IPS-NIHi7 (cell line): ENCODE measurements around the gene PPFIBP2.

Source experiments
- DNase-seq: peaks from one replicate; pipeline ENCODE4 v3.0.0; 2012; ENCODE audit warnings: mixed read lengths; ENCODE audit errors: extremely low spot score

The PPFIBP2 gene

DNA sequence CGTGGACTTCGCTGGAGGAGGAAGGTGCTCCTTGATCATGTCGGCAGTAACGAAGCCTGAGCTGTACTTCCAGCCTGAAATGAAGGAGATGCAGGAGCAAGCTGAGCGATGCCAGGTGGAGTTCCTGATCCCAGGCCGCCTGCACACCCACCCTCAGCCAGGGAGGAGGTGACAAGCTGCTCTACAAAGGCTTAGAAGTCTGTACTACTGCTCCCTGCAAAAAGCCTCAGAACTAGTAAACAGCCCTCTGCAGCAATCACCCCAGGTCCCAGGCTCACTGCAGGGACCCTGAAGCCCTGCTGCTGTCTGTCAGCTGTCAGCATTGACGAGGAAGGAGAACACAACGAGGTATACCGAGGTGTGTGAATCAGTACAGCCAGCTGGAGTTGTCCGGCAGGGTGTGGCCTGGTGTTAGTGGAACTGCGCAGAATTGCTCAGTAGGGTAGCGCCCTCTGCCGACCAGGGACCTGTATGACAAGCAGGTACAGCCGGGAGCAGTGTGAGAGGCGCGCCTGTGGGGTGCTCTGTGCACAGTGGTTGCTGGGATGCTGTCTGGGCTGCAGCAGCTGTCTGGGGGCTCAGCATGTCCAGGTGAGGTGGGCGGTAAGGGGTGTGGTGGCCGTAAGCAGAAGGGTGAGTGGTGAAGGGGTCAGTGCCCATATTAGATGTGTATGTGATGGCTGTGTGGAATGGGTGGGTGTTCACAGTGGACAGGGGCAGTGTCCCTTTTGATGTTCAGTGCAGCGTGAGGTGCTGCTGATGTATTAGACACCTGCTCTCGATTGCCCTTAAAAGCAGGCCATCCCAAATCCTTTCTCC, 151.9 kb downstream of the PPFIBP2 start:
- DNase-seq = peak; percentile 90

DNA sequence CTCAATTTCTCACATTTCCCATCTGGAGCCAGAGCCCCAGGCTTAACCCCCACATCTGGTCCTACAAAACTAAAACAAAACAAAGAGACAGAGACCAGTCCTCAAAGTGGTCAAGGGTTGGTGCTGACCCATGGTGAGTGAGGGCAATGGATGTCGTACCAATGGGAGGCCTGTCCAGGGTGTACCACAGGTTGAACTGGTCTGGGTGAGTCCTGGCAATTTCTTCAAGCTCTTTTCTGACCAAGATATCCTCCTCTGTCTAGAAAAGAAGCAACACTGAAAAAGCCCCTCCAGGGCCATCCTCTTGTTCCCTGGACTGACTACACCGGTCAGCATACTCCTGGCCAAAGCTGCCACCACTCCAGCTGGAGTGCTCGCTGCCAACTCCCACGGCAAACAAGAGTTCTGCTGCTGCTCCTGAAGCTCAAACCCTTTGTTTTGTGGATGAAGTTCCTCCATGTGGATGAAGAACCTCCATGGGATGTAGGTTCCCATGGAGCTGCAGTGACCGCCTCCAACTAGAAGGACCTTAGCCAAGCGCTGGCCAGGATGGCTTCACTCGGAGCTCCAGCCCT, 152.6 kb downstream of the PPFIBP2 start:
- DNase-seq = no peak

DNA sequence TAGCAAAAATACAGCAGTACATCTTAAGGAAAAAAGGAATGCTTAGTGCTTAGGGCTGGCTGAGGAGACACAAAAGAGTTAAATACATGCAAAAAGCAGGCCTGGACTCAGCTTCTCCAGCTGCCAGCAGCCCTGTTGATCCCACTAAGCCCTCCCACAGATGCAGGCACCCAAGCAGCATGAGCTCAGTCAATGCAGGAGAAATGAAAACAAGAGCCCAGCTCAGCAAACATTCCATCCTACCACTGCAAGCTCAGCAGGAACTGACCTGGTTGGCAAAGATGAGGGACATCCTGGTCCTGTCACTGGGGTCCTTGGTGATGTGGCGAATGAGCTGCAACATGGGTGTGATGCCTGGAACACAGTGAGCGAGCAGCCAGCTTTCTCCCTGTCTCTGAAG, 153.7 kb downstream of the PPFIBP2 start:
- DNase-seq = no peak

DNA sequence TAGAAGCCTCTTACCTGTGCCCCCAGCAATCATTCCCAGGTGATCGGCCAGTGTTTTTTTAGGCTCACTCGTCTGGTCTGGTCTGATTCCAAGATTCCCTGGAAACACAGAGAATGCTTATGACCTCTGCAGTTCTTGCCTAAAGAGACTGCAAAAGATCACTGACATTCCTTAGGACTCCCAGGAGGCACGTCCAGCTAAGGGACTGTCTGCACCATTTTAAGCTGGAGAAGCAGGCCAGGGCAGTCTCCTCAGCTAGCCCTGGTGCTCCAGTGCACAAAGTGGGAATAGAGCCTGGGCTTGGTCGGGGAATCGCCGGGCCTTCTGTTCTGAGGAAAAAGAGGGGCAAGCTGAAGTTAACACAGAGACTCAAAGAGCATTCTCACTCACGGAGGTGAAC, 154.7 kb downstream of the PPFIBP2 start:
- no peak for DNase-seq

DNA sequence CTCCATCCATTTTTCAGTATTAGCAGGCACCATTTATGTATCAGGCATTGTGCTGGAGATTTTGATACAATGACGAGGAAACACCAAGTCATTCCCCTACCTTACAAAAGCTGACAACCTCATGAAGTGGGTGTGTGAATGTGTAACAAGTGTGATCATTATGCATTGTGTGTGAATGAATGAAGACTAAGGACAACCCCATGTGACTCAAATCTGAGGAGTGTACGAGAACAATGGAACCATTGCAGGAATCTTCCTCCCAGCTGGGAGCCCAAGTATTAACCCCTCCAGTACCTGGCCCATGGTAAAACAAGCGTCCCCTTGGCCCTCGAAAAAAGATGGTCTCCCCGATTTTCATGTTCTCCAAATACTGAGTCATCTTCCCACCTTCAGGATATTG, 155.1 kb downstream of the PPFIBP2 start:
- DNase-seq = no peak

DNA sequence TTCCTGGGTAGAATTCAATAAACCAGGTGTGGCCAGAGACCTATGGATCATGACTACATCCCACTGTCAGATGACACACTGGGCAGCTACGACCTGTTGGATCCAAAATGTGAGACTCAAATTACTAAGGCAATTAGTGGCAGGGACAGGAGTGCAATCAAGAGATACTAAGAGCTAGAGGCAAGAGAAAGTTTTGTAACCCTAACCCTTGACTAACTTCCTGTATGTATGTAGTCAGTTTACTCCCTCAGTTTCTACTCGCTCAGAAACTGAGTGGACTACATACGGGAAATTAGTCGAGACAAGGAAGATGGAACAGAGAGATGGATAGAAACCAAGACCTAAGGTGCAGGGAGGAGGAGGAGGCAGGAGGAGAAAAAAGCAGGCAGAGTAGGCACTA, 156.8 kb downstream of the PPFIBP2 start:
- no peak for DNase-seq

DNA sequence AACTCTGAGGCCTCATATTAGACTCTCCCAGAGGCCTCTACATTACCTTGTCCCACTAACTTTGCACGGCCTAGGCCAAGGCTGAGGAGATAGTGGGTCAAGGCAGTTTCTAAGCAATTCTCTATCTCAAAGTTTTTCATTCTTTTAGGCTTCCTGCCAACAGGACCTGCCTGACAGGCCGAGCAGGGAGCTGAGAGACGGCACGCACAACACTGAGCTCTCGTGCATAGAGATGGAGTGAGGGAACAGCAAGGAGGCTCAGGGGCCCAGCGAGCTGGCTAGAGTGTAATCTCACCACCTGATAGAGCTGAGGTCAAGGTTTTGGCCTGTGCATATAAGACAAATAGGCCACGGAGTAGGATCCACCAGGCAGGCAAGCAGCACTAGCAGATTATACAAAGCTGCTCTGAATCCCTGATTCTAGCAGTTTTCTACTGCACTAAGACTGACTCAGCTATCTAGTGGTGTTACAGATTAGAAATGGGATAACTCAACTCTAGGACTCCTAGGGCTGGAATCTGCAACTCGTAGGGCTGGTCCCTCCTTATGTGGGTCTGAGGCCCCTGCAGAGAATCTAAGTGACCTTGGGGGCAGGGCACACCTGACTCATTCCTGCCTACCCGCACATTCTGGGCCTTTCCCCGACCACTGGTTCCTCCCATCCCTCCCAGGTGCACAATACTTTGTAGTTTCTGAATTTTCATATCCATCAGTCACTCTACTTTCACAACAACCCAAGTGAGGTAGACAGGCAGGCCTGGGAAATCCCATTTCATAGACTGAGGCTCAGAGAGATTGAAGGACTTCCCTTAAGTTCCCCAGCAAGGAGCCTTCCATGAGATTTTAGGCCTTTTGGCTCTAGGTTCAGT, 157.8 kb downstream of the PPFIBP2 start:
- DNase-seq = no peak

DNA sequence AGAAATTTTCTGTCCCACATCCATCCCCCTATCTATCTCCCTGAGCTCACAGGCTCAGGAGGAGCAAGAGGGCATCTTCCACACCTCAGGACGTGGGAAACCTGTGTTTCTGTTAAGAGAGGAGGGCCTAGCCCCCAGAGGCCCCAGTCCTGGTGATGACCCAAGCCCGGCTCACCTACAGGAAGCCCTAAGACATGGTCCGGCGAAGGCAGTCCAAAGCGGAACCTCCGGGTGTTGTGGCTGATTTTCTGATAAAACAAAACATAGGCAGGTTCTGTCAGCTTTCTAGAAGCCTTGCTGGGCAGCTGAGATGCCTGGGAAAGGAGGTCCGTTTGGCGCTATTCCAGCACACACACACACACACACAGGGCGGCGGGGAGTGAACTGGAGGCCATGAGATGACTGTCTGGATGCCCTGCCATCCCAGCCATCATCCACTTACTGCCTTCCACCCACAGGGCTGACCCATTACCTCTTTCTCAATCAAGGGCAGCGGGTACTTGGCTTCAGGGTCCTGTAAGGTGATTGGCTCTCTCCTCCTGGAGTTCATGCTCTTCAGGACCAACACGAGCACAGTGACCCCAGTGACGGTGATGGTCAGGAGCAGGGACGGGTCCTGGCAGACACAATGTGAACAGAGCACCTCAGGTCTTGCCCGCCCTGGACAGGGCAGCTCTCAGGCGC, 158.6 kb downstream of the PPFIBP2 start:
- no peak for DNase-seq

DNA sequence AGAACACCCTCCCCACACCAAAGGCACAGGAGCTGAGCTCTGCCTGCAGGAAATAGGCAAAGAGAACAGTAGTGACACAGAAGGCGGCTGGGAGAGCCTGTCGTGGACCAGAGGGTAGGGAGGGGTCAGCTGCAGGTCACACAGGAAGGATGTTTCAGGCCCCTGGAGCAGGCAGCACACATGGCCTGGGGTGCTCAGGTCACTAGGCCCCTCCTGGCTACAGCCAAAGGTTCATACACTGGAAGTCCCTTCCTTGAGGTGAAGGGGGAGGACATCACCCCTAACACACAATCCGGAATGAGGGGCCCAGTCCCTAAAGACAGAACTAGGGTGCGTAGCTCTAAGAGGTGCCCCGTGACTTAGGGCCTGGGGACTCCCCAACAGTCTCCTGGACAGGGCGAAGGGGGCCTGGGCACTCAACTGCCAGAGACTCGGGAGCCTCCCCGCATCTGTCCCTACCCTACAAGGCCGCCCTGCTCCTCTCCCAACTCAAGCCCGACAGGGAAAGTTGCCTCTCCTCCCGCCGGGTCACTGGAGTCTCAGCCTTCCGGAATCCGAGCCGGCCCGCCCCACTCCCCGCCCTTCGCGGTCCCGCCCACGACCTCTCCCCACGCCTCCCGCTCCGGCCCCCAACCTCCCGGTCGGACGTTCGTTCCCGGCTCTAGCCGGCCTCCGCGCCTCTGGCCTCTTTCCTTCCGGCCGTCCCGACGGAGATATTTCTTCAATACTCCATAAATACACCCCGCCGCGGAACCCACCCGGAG, 159.3 kb downstream of the PPFIBP2 start, which contains the start of gene CYB5R2:
Gene CYB5R2 (minus strand): TSS at position 541 of the 764 bp plus-strand sequence. CDS start 675 bp downstream, outside the sequence.
- peak; percentile 84 for DNase-seq

DNA sequence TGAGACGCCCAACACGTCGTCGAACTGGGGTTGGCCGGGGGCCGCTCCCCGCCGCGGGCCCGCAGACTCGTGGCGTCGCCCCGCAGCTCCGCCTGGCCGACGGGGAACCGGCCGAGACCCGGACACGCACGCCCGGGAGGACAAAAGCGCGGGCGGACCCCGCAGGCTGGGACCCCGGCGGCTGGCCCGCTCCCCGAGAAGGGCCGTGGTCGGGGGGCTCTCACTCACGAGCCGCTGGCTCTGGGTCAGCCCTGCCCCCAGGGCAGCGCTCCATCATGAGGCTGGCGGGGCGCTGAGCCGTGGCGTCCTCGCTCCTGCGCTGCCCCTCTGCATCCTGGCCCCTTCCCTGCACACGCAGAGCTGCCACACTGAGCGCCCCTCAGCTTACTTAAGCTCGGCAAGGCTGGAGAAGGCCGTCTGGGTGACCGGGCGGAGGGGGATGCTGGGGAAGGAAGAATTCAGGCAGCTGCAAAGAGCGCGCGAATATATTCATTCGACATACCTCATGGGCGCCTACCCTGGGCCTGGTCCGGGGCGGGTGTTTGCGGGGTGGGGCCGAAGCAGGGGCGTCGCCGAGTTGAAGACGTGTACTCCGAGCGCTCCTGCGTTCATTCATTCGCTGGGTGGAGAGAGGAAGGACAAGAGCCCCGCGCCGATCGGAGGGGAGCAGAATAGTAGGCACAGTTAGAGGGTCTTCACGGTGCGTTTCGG, 160.1 kb downstream of the PPFIBP2 start:
- peak; percentile 77 for DNase-seq

DNA sequence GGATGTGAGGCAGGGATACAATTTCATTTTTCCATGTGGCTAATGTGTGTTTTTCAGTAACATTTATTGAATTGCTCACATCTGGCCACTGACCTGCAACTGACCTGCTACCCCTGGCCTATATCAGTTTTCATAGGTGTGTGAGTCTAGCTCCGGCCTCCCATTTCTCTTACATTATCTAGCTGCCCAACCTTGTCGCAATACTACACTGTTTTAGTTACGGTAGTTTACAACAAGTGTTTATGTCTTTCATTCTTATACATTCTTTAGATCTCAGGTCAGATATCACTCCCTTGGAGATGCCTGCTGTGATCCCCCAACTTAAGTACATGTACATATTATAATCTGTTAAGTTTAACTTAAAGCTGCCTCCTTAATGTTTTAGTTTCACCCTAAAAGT, 161.8 kb downstream of the PPFIBP2 start:
- DNase-seq = no peak

DNA sequence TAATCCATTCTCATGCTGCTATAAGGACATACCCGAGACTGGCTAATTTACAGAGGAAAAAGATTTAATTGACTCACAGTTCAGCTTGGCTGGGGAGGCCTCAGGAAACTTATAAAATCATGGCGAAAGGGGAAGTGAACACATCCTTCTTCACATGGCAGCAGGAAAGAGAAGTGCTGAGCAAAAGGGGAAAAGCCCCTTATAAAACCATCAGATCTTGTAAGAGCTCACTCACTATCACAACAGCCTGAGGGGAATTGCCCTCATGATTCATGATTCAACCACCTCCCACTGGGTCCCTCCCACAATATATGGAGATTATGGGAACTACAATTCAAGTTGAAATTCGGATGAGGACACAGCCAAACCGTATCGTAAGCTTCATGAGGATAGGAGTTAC, 163.3 kb downstream of the PPFIBP2 start:
- no peak for DNase-seq

DNA sequence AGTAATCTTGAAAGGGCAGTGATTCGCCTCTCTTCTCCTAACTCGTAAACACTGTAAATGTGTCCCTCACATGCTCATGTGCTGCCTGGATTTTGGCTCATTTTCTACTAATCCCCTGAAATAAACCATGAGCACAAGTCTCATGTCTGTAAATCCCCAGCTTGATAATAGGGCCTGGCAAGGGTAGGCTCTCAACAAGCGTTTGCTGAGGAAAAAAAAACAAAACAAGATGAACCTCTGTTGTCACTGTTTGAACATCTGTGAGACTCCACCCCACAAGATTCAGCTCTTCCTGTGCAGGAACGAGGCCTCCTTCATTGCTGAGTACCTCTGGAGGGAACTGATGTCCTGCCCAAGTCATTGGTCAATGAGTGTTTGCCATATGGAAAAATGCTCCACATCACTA, 164.0 kb downstream of the PPFIBP2 start:
- no peak for DNase-seq

DNA sequence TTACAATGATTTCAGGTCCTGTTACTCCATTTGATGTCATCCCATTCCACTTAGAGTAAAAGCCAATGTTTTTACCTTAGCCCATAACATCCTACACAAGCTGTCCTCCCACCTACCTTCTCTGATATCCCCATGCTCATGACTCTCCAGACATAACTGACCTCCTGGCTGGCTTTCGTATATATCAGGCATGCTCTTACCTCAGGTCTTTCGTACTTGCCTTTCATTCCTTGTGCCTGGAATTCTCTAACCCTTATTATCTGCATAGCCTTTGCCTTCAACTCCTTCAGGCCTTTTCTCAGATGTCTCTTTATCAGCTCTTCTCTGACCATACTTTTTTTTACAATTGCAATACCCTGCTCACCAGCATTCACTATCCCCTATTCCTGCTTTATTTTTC, 169.8 kb downstream of the PPFIBP2 start:
- DNase-seq = no peak

DNA sequence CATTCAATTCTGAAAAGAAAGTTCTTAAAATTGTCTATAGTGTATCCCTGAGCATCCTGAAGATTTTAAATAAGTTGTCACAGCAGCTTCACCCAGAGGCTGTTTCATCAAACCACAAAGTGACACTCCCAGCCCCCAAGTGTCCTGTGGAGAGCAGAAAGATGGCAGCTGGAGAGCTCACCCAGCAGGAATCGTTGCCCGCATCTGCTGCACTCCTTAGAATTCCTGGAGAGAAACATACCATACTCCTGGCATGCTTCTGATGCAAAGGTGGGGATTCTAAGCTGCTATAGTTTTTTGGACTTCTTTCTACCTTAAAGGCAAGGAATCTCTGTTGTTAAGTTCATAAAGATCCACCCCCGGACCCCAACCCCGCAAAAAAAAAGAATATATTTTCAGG, 173.0 kb downstream of the PPFIBP2 start:
- no peak for DNase-seq

DNA sequence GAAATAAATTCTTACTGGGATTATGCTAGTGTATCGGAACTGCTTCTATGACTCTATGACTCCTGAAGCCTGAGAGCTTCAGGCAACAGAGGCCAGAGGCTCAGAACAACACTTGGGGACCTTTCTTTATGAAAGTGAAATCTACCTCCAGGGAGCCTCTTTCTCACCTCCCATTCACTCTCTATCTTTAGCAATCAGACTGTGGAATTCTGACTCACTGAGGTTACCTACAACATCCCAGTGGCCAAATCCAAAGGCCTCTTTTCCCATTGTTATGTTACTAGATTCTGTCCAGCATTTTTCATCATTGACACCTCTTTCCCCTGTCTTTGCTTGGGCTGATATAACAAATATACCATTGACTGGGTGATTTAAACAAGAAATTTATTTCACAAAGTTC, 173.6 kb downstream of the PPFIBP2 start:
- no peak for DNase-seq

DNA sequence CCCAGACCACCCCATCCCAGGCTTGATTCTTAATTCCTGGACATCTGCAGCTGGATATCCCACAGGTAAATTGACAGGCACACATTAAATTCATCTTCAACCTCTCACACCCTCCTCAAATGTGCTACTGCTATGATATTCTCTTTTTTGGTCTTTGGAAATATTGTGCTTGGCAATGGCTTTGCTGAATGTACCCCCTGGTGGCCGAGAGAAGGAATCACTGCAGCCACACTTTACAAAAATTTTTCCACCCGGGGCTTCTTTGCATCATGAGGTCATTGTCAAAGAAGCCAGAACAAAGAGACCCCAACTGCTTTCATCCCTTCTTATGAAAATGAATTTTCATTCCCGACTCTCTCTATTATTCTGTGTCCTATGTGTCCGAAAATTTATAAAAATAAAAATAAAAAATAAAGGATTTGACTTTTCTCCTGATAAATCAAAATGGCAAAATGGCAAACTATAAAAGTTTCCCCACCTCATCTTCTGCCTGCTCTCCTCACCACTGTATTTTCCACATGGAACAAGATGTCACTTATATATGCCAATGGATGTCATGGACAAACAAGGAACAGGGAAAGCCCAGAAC, 174.5 kb downstream of the PPFIBP2 start:
- DNase-seq = peak; percentile 57

DNA sequence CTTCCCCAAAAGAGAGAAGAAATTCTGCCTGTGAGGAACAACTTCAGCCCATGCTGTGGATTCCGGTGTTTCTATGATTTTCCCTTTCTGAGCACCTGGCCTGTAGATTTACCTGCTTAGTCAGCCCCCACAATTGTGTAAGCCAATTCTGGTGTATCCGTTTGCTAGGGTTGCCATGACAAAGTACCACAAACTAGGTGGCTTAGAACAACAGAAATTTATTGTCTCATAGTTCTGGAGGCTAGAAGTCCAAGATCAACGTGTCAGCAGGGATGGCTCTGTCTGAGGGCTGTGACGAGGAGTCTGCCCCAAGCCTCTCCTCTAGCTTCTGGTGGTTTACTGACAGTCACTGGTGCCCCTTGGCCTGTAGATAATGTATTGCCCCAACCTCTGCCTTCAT, 175.4 kb downstream of the PPFIBP2 start:
- no peak for DNase-seq

DNA sequence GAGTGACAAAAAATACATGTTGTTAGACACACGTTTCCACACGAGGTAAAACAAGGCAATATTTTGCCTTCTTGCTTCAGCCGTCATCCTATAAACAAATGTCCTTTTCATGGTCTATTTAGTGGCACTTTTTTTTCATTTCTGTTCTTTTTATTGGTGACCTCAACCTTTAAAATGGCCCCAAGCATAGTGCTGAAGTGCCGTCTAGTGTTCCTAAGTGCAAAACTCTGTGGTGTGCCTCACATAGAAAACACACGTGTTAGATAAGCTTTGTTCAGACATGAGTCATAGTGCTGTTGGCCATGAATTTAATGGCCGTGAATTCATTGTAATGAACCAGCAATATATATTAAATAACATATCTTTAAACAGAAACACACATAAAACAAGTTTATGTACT, 176.8 kb downstream of the PPFIBP2 start:
- DNase-seq = no peak

DNA sequence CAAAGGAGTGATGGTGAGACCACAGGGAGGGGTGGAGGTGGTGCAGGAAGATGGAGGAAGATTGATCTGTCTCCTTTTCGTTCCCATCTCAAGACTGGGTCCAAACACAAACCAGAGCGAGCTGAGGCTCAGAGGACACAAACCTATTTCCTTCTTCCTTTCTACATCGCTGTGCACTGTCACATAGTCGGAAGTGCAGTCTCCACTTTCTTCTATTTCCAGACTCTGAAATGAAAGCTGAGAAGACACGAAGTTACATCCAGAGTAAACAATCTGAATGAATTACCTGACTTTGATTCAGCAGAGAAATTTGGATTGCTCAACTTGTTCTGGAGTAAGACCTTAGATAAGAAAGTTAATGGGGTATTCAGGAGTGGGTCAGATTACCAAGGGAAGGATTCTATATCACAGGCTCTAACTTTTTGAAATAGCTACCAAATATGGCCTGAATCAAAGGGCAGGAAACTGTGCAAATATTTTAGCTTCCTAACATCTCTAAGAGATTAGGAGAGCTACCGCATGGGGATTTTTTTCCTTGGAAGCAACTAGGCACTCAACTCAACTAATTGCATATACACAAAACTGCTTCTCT, 178.1 kb downstream of the PPFIBP2 start:
- no peak for DNase-seq
